PC-9 (cell line): ENCODE measurements around the gene APOB.

ENCODE experiments used
- CTCF ChIP-seq: fragments of 200-600 bp; sonication (generic); conservative IDR thresholded peaks from 2 replicates; pipeline ENCODE4 v1.6.1; 2017; ENCODE audit warnings: mixed run types, antibody characterized with exemption, mild to moderate bottlenecking, moderate library complexity
- EZH2 ChIP-seq: fragments of 200-600 bp; sonication (generic); IDR thresholded peaks from 2 replicates; pipeline ENCODE4 v1.8.0; 2017; ENCODE audit warnings: antibody characterized with exemption, low read depth

DNA sequence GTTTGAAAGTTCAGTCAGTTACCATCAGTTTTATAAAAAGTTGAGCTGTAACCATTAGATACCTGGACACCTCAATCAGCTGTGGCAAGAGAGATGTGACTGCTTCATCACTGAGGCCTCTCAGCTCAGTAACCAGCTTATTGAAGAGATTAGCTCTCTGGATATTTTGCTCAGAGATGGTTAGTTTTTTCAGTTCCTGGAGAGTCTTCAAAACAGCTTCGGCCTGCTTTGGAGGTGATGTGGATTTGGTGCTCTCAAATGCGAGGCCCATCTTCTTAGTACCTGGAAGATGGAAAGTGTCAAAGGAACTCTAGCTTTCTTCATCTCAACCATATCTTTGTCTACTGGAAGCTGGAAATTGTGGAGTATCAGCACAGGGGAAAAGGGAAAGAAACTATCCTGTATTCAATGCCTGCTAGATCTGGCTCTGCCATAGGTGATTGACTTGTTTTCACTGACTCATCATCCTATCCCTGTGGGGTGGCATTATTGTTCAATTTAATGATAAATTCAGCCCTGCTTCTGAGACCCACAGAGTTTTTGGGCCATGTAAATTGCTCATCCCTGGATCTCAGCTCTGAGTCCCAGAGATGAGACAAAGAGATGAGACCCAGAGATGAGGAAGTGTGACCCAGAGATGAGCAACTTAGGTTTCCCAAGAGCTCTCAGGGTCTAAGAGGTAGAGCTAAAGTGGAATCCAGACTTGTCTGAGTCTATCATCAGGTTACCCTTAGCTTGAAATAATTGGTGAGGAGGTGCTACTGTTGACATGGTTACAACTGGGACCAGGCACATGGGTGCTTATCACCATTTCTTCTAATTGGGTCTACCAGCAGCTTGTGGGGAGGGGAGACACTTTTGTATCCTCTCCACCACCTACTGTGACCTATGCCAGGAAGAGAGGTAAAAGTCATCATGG, 10.4 kb downstream of the APOB start:
- TF ChIP-seq CTCF (no peak), EZH2 (no peak)
